Measurements from ENCODE around the gene KRT81.

KRT81 gene

GRCh38 chr12:52247622-52248540 is 43.5 kb downstream of the KRT81 start:
- no peak for TF ChIP-seq MAX (IDR thresholded peaks at IDR 0.05; ENCODE audit: low read depth, low read length)
- TF ChIP-seq POLR2A (IDR thresholded peaks at IDR 0.05; ENCODE audit: extremely low read depth, insufficient read length), result no peak
- TF ChIP-seq MYC (IDR thresholded peaks at IDR 0.05; ENCODE audit: low read depth, low read length), result no peak
- TF ChIP-seq, protein P1, sequence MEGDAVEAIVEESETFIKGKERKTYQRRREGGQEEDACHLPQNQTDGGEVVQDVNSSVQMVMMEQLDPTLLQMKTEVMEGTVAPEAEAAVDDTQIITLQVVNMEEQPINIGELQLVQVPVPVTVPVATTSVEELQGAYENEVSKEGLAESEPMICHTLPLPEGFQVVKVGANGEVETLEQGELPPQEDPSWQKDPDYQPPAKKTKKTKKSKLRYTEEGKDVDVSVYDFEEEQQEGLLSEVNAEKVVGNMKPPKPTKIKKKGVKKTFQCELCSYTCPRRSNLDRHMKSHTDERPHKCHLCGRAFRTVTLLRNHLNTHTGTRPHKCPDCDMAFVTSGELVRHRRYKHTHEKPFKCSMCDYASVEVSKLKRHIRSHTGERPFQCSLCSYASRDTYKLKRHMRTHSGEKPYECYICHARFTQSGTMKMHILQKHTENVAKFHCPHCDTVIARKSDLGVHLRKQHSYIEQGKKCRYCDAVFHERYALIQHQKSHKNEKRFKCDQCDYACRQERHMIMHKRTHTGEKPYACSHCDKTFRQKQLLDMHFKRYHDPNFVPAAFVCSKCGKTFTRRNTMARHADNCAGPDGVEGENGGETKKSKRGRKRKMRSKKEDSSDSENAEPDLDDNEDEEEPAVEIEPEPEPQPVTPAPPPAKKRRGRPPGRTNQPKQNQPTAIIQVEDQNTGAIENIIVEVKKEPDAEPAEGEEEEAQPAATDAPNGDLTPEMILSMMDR (IDR thresholded peaks at IDR 0.05; ENCODE audit: low read depth, low read length), result no peak
- no peak overlapping the region for H3K4me3 ChIP-seq (ENCODE audit: low read depth, low read length)
- no peak for DNase-seq (ENCODE audit: low read depth)

DNA sequence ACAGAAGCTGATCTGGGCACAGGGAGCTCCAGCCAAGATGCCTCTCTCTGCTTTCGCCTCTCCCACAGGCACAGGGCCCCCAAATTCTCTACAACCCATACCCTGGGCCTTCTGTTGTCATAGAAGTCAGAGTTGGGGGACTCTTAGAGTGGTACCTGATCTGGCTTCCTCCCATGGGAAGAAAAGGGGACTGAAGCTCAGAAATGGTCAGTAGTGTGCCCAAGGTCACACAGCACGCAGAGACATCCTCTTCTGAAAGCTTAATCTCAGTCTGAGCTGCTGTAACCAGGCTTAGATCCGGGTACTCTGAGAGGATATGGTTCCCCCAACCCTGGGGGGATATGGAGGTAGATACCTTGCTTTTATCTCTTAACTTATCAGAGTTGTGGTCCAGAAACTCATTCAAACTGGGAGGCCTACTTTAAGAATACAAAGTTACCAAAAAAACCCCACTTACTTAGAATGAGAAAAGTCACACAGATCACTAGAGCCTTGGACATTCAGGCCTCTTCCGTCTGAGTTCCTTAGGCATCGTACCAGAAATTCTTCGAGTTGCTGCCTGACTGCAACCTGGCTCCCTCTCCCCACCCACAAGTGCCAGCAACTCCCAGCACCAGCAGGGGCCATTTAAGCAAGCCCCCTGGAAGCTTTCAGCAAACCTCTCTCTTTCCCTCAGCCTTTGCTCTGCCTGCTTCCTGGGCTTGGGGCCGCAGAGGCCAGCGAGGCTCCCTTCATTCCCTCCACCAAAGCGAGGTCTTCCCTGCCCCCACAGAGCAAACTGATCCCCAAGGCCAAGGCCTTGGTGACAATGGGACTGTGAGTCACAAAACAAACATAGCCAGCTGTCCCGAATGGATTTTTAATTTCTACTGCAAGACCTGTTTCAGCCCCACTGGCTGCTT is 44.4 kb downstream of the KRT81 start:
- H3K4me3 ChIP-seq (ENCODE audit: low read depth, low read length), result no peak overlapping the region
- TF ChIP-seq, protein P1 (IDR thresholded peaks at IDR 0.05; ENCODE audit: low read depth, low read length), result no peak
- TF ChIP-seq MYC (IDR thresholded peaks at IDR 0.05; ENCODE audit: low read depth, low read length) (no peak), POLR2A (IDR thresholded peaks at IDR 0.05; ENCODE audit: extremely low read depth, insufficient read length) (no peak)
- DNase-seq (ENCODE audit: low read depth), result peak; percentile 35

DNA sequence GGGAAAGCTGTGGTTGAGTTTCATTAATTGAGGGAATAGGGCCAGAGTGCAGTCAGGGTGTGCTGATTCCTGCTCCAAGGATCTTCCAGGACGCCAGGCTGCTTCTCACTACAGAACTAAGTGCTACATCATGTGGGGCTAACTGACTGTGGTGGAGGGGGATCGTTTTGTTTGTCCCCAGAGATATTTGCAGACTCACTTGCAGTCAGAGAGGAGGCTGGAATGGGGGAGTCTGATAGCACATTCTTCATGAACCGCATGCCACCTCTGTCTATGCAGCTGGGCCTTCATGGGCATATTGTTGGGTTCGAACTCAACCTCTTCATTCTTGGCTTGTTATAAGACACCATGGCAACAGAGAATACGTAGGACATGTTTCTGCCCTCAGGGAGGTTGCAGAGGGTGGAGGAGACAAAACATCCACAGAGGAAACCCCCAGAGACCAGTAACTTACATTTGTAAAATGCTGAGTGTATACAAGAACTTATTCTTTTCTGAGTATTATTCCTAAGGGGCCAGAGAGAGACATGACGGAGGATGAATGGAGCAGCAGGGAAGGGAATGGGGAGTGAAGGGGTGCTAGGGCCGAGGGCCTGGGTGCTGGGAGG is 45.3 kb downstream of the KRT81 start:
- no peak overlapping the region for H3K4me3 ChIP-seq (ENCODE audit: low read depth, low read length)
- peak; percentile 74 for DNase-seq (ENCODE audit: low read depth)
- TF ChIP-seq, protein P1 (IDR thresholded peaks at IDR 0.05; ENCODE audit: low read depth, low read length), result no peak

- no peak overlapping the region for H3K4me3 ChIP-seq (ENCODE audit: low read depth, low read length)
- TF ChIP-seq, protein P1 (IDR thresholded peaks at IDR 0.05; ENCODE audit: low read depth, low read length), result no peak
- TF ChIP-seq MAX (IDR thresholded peaks at IDR 0.05; ENCODE audit: low read depth, low read length) (no peak), POLR2A (IDR thresholded peaks at IDR 0.05; ENCODE audit: extremely low read depth, insufficient read length) (no peak), MYC (IDR thresholded peaks at IDR 0.05; ENCODE audit: low read depth, low read length) (no peak)
- no peak for DNase-seq (ENCODE audit: low read depth)
These were observed 45.9 kb downstream of the KRT81 start for GRCh38 chr12:52245259-52245961.

DNA sequence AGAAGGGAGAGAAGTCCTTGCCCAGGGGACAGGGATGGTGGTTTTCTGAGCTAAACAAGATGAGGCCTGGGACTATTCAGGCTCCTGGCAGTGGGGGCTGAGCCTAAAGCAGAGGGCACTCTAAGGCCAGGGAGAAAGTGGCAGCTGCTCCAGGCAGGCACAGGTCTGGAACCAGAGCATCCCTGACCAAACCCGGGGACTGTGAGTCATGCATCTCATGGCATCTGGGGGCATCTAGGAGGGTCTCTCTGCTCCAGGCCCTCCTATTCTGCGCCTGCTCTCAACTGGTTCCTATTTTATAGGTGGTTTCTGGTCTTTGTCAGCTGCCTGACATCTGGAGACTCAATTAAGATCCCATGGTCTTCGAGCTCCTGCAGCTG is 46.7 kb downstream of the KRT81 start:
- H3K4me3 ChIP-seq (ENCODE audit: low read depth, low read length), result no peak overlapping the region
- DNase-seq (ENCODE audit: low read depth), result no peak
- no peak for TF ChIP-seq MAX (IDR thresholded peaks at IDR 0.05; ENCODE audit: low read depth, low read length)

Data from NB4 (cell line).